Activated CD4-positive, alpha-beta T cell treated with anti-CD3 and anti-CD28 coated beads for 4 hours (primary cell): ENCODE results near the gene PKD2L2.
"Not testable (repeated sequence)": the region's sequence is repeated elsewhere in the genome, so short reads cannot be mapped to it uniquely, and the experiment has no call there.

Source experiments
- DNase-seq, 2 donors: peaks; one replicate each; pipeline ENCODE4 v3.0.0-alpha.2; 2020

Gene PKD2L2

GRCh38 chr5:137890845-137891244, 1.6 kb downstream of the PKD2L2 start:
- DNase-seq, result no peak

- no peak for DNase-seq
Observed at GRCh38 chr5:137891849-137892248, 2.6 kb downstream of the PKD2L2 start.

GRCh38 chr5:137894586-137894985, 5.3 kb downstream of the PKD2L2 start:
- DNase-seq, result no peak

- no peak for DNase-seq
Observed at GRCh38 chr5:137896560-137896959, 7.3 kb downstream of the PKD2L2 start.

GRCh38 chr5:137899493-137899892, 10.2 kb downstream of the PKD2L2 start:
- no peak for DNase-seq

GRCh38 chr5:137901011-137901817, 12.0 kb downstream of the PKD2L2 start:
- no peak for DNase-seq

- DNase-seq, result no peak
Observed at GRCh38 chr5:137902408-137903133, 13.3 kb downstream of the PKD2L2 start.

- no peak for DNase-seq
Observed at GRCh38 chr5:137914758-137915157, 25.5 kb downstream of the PKD2L2 start.

GRCh38 chr5:137916923-137917322, 27.7 kb downstream of the PKD2L2 start:
- DNase-seq, result no peak

- DNase-seq, result no peak
Observed at GRCh38 chr5:137921931-137922330, 32.7 kb downstream of the PKD2L2 start.

GRCh38 chr5:137923856-137924255, 34.6 kb downstream of the PKD2L2 start:
- no peak for DNase-seq

GRCh38 chr5:137932800-137933199, 43.5 kb downstream of the PKD2L2 start:
- no peak for DNase-seq

- no peak for DNase-seq
Observed at GRCh38 chr5:137933491-137933911, 44.2 kb downstream of the PKD2L2 start.

GRCh38 chr5:137935190-137935589, 45.9 kb downstream of the PKD2L2 start:
- no peak for DNase-seq

- no peak for DNase-seq
Observed at GRCh38 chr5:137935694-137936093, 46.4 kb downstream of the PKD2L2 start.

- DNase-seq, result no peak
Observed at GRCh38 chr5:137937994-137938750, 48.9 kb downstream of the PKD2L2 start.

- no peak for DNase-seq
Observed at GRCh38 chr5:137938751-137939143, 49.5 kb downstream of the PKD2L2 start.

- DNase-seq, result no peak
Observed at GRCh38 chr5:137939331-137939730, 50.1 kb downstream of the PKD2L2 start.

GRCh38 chr5:137944280-137944679, 55.0 kb downstream of the PKD2L2 start:
- not testable (repeated sequence) for DNase-seq

- DNase-seq, result no peak
Observed at GRCh38 chr5:137945825-137946224, 56.6 kb downstream of the PKD2L2 start.

- DNase-seq, result no peak
Observed at GRCh38 chr5:137954131-137954879, 65.0 kb downstream of the PKD2L2 start.

GRCh38 chr5:137957948-137958347, 68.7 kb downstream of the PKD2L2 start:
- DNase-seq, result no peak

- no peak for DNase-seq
Observed at GRCh38 chr5:137959488-137959887, 70.2 kb downstream of the PKD2L2 start.
